Suprapubic skin (tissue), 4 donors: ENCODE results near the gene ISCA1.

ENCODE experiments used
- POLR2A ChIP-seq, 2 donors: fragments of 450-650 bp; IDR thresholded peaks; one replicate each; pipeline ENCODE4 v1.6.1; 2017; ENCODE audit warnings: antibody characterized with exemption in 2 of 2, mild to moderate bottlenecking in 2 of 2, moderate library complexity in 2 of 2
- POLR2AphosphoS5 ChIP-seq, 3 donors: sonication (generic); formaldehyde crosslinking; IDR thresholded peaks; one replicate each; pipeline ENCODE4 v1.6.1; 2017; ENCODE audit warnings: antibody characterized with exemption in 3 of 3
- TF ChIP-seq, protein P1 (sequence below), 2 donors: fragments of 200-600 bp in 1 of 2; fragments of 450-650 bp in 1 of 2; sonication (generic) in 1 of 2; IDR thresholded peaks; one replicate each; pipeline ENCODE4 v1.5.1; 2016 to 2019; ENCODE audit warnings: antibody characterized with exemption in 2 of 2, mild to moderate bottlenecking in 1 of 2, moderate library complexity in 1 of 2

DNA sequence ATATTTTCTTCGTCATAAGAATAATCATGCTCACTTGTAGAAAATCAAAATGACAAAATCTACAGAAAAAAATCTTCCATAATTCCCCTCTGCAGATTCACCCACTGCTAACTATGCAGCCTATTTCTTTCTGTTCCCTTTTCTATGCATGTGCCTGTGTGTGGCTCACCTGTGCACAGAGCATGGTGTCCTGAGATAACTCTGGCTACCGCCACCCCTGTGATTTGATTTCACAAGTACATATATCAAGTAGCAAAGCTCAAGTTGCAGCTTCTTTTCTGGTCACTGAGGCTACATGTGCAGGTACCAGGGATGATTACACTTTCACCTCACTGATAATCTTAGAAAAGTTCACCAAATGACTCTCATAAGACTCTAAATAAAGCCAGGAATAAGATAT, 18.4 kb upstream of the ISCA1 start:
- TF ChIP-seq, protein P1, sequence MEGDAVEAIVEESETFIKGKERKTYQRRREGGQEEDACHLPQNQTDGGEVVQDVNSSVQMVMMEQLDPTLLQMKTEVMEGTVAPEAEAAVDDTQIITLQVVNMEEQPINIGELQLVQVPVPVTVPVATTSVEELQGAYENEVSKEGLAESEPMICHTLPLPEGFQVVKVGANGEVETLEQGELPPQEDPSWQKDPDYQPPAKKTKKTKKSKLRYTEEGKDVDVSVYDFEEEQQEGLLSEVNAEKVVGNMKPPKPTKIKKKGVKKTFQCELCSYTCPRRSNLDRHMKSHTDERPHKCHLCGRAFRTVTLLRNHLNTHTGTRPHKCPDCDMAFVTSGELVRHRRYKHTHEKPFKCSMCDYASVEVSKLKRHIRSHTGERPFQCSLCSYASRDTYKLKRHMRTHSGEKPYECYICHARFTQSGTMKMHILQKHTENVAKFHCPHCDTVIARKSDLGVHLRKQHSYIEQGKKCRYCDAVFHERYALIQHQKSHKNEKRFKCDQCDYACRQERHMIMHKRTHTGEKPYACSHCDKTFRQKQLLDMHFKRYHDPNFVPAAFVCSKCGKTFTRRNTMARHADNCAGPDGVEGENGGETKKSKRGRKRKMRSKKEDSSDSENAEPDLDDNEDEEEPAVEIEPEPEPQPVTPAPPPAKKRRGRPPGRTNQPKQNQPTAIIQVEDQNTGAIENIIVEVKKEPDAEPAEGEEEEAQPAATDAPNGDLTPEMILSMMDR (IDR thresholded peaks at IDR 0.05): no peak
- TF ChIP-seq POLR2A (IDR thresholded peaks at IDR 0.05) (no peak), POLR2AphosphoS5 (IDR thresholded peaks at IDR 0.05) (no peak)
